GM18499 (cell line): ENCODE data around the gene RDH11.
"Not testable (repeated sequence)": the region's sequence is repeated elsewhere in the genome, so short reads cannot be mapped to it uniquely, and the experiment has no call there.

Experiments
- ATAC-seq: cut with Tn5 transposase; IDR thresholded peaks from one replicate; pipeline ENCODE4 v1.9.1; 2021; ENCODE audit warnings: moderate number of reproducible peaks; ENCODE audit not compliant: insufficient read depth, unreplicated experiment

Gene RDH11, protein sequence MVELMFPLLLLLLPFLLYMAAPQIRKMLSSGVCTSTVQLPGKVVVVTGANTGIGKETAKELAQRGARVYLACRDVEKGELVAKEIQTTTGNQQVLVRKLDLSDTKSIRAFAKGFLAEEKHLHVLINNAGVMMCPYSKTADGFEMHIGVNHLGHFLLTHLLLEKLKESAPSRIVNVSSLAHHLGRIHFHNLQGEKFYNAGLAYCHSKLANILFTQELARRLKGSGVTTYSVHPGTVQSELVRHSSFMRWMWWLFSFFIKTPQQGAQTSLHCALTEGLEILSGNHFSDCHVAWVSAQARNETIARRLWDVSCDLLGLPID

DNA sequence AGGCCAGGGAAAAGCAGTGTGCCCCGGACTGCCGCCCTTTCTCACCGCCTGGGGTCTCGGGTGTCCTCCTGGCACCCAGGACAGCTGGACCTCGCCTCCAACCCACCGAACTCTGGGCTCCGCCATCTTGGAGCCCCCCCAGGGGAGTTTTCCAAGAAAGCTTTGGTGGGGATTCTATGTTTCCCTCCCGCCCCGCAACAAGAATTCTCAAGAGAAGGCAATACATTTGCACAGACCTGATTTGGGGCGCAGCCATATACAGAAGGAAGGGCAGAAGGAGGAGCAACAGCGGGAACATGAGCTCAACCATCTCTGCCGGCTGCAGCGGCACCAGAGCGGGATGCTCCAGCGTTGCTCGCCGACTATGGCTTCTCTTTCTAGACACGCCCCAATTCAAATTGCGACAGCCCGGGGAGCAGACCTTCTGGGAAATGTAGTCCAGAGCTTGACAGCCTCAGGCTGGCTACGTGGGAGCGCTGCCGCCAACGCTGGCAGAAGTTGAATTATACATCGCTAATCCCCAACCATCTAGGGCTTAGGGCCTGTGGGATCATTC, at the start of gene RDH11:
TSS of gene RDH11 (minus strand) at position 371 of the 556 bp plus-strand sequence. CDS start at position 310, 61 bp downstream.
- peak; percentile 62 for ATAC-seq

DNA sequence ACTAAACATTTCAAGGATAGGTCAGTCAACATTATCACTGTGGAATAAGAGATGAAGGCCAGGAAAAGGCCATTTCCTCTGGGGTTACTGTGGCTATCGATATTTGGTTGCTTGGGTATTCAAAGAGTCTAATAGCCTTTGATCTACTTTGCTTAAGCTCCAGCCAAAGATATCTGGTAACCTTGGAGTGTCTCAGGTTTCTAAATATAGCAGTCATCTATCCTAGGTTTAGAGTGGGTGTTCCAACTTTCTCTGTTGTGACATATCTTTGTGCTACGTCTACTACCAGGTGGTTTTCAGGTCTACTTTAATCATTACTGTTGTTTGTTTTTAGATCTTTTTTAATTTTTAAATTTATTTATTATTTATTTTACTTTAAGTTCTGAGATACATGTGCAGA, 48.5 kb upstream of the RDH11 start:
- ATAC-seq, result no peak

DNA sequence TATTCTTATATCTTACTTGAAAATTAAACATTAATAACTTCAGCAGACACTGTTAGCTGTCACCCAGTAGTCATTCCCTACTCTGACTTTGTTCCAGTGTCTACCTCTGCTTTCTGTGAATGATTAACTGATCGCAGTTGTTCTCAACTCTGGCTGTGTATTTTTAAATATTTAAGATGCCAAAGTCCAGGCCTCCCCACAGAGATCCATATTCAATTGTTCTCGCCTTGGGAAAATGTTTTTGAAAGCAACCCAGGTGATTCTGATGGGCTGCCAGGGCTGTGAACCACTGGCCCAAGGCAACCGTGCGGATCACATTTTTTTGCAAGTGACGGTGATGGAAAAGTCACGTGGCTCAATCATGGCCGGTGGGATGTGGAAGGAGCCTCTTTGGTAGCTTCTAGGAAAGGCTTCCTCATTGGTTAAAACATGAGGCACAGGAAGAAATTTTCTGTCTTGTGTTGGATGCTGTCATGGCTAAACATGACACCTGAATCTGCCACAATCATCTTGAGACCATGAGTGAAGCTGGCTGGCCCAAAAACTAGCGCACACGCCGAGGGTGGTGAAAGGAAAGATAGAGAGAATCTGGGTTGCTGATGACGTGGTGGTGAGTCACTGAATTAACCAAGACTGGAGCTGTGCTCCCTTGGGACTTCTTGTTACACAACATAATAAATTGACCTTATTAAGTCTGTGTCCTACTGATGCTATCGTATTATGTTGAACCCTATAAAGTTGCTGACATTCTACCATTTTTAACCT, 43.4 kb upstream of the RDH11 start:
- ATAC-seq, result no peak

DNA sequence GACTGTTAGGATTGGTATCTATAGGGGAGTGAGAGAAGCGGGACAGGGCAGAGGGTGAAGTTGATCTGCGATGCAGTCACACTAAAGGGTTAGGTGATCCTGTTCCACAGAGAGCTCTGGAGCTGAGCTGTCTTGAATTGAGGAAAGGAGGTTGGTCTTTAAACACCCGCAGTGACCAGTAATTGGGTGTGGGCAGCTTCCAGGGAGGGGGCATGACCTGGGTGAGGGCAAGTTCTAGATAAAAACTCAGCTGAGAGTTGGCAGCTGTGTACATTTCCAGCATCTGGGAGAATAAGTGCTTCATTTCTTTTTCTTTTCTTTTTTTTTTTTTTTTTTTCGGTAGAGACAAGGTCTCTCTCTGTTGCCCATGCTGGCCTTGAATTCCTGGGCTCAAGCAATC, 41.2 kb upstream of the RDH11 start:
- ATAC-seq, result no peak

DNA sequence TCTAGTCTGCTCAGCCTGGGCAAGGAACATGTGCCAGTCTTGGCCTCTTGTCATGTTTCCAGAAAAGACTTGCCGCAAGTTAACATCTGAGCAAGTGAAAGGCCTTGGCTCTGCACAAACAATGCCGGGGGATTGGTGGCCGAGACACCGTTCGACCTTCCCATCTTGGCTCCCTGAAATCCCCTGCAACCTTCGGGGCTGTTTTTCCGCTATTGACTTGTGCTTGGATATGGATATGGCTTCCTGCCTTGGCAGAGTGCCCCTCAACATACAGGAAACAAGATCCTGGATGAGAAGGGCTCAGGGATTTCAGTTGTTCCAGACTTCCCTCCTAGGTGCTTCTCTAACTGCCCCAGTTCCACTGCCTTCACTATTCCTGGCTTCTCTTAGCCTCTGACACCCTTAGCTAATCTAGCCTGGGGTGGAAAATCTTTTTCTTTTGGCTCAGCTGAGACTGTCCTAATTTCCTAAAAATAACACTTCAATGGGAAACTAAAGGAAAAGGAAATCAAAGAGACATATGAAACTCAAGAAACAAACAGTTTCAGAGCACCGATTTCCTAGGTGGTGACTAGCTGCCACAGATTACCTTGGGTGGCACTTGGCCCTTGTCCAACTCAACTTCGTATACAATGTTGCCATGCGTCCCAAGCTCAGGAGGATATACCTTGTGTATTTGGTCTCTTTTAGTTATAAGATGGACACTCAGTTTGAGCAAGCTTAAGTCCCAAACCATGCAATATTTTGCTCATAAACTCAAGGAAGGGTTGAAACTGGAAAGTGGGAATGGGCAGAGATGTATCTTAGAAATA, 40.0 kb upstream of the RDH11 start:
- ATAC-seq, result no peak

DNA sequence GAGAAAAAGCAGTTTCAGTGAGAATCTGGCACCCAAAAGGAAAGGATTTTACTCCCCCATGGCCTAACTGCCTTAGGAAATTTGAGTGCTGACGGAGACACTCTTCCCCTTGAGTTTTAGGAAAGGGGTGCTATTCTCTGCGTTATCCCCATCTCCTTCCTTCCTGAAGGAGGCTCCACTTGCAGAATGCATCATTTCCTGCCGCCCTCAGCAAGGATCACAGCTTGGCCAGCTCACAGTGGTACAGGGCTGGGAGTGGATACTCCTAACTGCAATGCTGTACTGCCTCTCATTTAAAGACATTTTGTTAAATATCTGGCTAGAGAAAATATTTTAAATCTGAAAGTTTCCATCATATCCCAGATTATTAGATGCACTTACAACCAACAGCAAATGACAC, 39.1 kb upstream of the RDH11 start:
- no peak for ATAC-seq

DNA sequence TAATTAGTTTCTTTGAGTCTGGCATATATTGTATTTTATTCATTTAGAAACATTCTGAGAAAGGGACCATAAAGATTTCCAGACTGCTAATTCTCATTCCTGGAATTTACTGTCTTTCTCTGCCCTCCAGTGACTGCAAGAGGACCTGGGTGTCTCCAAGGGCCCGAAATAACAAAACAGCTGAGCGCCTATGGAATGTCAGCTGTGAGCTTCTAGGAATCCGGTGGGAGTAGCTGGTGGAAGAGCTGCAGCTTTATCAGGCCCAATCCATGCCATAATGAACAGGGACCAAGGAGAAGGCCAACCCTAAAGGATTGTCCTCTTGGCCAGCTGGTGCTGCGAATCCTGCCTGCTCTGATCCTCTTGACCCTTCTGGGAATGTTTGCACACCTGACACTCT, 38.1 kb upstream of the RDH11 start:
- ATAC-seq, result no peak

DNA sequence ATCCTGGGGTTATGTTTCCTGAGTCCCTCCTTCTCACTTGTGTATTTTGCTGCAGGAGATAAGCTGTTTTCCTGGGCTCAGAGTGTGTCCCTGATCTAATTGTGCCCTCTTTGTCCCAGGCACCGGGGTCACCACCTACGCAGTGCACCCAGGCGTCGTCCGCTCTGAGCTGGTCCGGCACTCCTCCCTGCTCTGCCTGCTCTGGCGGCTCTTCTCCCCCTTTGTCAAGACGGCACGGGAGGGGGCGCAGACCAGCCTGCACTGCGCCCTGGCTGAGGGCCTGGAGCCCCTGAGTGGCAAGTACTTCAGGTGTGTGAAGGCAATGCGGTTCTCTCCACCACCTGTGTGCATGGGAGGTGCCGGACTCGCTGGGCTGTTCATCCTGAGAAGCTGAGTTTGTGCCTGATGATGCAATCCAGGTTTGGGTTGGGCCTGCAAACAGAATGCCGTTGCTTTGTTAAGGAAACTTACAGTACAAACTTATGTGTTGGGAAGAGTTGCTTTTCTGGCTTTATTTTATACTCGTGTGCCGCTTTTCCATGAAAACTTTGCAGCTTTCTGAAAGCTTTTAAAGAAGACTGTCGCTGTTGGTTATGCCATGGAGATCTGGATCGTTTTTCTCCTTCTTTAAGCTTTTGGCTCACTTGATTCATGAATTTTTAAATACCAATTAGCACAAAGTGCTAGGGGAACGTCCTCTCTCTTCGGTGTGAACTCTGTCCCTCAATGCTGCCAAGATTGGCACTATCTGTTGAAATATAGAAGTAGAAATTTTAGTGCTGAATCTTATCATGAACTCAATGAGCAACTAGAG, 33.7 kb upstream of the RDH11 start:
- no peak for ATAC-seq

DNA sequence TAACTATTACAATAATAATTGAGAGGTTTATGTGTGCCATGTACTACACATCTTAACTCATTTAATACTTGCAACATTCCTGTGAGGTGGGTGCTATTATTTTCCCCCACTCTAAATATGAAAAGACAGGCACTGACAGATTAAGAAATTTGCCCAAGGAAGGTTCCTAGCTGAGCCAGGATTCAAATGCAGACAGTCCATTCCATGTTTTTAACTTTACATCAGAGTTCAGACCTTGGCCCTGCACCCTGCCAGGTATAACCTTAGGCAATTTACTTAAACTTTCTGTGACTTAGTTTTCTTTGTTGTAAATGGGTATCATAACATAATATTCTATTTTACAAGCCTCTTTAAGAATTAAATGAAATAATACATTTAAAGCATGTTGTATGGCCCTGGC, 32.7 kb upstream of the RDH11 start:
- no peak for ATAC-seq

DNA sequence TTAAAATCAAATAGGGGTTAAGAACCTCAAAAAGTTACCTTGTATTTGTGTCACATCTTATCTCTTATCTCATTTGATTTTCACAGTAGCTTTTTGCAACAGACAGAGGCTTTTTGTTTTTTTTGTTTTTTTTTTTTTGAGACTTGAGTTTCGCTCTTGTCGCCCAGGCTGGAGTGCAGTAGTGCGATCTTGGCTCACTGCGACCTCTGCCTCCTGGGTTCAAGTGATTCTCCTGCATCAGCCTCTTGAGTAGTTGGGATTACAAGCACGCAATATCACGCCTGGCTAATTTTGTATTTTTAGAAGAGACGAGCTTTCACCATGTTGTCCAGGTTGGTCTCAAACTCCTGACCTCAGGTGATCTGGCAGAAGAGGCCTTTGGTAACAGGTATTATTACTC, 31.8 kb upstream of the RDH11 start:
- no peak for ATAC-seq

DNA sequence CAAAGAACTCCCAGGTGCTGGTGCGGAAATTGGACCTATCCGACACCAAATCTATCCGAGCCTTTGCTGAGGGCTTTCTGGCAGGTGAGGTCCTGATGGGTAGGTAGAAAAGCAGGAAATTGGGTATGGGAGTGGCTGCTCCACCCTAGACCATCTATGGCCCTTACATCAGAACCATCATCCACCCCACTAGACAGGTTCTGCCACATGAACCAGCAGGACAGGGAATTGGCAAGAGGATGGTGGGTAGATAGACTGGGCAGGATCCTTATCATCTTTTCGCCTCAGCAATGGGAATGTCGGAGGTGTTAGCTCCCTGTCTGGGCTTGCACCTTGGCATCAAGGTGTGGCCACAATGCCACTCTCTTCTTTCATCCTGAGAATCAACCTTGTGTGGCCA, 29.6 kb upstream of the RDH11 start:
- no peak for ATAC-seq

DNA sequence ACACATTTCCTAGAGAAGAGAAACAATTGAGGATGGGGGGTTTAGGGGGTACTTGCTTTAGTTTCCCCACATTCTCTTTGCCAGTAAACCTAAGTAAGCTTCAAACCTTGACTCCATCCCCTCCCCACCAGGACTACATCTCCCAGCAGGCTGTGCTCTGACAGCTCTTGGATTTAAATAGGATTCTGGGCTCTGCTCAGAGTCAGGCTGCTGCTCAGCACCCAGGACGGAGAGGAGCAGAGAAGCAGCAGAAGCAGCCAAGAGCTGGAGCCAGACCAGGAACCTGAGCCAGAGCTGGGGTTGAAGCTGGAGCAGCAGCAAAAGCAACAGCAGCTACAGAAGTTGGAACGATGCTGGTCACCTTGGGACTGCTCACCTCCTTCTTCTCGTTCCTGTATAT, 26.7 kb upstream of the RDH11 start:
- ATAC-seq, result no peak

DNA sequence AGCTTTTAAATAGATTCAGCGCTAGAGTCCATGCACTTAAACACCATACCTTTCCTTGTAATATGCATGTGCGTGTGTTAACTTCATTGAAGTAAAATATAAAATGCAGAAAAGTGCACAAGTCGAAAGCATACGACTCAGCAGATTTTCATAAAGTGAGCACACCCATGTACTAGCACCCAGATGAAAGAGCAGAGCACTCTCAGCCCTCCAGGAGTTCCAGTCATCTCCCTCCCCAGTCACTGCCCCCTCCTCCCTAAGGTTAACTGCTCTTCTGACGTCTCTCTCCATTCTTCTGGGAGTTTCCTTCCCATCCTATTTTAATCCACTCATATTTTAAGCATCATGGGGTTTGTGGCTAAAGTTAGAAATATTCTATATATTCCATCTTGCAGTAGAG, 26.3 kb upstream of the RDH11 start:
- ATAC-seq, result no peak

DNA sequence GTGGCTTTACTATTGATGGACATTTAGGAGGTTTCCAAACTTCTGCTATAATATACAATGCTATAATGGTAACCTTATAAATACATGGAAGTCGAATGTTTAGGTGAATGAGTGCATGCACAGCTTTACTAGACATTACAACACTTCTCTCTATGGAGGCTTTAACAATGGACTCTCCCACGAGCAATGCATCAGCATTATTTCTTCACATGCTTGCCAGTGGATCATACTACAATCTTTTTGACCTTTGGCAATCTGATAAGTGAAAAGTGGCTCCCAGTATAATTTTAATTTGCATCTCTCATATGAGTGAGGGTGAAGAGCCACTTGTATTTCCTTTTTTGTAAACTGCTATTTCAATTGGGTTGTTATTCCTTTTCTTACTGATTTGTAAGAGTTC, 24.3 kb upstream of the RDH11 start:
- no peak for ATAC-seq

DNA sequence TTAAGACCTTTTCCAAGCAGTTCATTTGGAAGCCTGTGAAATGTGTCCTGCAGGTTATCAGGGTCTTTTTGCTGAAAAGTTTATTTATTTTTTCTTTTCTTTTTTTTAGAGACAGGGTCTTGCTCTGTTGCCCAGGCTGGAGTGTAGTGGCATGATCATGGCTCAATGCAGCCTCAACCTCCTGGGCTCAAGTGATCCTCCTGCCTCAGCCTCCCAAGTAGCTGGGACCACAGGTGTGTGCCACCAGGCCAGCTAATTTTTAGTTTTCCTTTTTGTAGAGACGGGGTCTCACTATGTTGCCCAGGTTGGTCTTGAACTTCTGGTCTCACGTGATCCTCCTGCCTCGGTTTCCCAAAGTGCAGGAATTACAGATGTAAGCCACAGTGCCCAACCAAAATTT, 23.8 kb upstream of the RDH11 start:
- ATAC-seq, result not testable (repeated sequence)

DNA sequence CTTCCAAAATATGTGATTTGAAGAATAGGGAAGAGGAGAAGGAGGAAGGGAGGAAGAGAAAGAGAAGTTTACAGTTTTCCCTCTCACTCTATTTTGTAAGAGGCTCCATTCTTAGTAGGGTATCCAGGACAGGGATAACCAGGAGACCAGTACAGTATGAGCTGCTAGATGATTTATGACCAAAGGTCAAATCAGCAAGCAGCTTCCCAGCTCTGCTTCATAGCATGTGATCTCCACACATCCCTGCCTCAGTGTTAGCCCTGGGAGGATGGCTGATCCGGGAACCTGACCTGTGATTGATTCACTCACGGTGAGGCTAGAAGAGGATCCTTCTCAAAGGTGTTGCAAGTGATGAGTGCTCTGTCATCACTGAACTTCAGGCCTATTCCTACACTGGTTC, 22.7 kb upstream of the RDH11 start:
- no peak for ATAC-seq

DNA sequence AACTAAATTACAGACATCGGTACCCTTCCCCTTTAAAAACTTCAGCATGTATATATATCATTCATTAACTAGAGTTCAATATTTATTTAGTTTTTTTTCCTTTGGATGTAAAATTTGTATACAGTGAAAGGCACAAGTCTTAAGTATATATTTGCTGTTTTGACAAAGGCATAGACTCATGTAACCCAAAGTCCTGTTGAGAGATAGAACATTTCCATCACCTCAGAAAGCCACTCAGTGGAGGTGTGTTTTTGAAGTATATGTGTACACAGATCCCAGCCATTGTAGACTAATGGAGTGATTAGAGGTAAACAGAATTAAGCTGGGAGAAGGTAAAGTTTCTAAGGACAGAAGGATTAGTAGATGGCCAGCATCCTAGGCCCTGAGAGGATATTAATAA, 21.5 kb upstream of the RDH11 start:
- ATAC-seq, result no peak

DNA sequence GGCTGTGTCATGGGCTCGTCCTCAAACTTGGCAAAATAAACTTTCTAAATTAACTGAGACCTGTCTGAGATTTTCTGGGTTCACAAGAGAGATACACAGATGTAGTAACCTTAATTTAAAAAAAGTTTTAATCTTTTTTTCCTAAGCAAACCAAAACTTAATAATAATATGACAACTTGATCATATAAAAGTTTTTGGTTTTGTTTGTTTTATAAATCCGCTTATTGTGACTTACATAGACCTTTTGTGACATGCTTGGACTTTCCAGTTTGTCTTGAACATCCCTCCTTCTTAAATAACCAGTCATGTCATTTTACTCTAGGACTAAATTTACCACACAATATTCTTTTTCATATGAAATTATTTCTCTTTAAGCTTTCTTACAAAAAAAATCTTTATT, 14.6 kb upstream of the RDH11 start:
- no peak for ATAC-seq

DNA sequence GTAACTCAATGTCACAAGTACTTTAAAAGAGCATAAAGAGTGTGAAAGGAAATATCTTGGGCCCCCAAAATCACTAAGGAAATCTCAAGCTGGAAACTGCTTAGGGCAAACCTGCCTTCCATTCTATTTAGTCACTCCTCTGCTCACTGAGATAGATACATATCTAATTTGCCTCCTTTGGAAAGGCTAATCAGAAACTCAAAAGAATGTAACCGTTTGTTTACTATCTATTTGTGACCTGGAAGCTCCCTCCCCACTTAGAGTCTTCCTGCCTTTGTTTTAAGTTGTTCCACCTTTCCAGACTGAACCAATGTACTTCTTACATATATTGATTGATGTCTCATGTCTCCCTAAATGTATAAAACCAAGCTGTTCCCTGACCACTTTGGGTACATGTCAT, 14.2 kb upstream of the RDH11 start:
- ATAC-seq, result not testable (repeated sequence)

DNA sequence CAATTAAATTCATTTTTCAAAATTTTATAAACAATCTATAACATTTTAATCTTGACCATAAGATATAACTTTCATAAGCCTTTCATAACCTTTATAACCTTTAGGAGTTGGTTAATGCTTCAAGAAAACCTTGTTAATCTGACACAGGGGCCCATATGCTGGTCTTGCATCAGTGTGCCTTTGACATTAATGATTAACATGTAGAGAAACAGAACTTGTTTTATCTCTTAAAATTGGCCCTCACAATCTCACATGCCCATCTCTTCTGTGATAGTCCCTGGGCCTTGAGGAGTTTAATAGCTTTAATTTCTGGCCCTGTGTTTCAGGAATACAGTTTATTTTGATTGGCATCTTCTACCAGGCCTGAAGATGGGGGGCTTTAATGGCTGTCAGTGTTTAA, 13.8 kb upstream of the RDH11 start:
- ATAC-seq, result not testable (repeated sequence)
